PC-9 (cell line): ENCODE measurements around the gene DPP10. TPM values are rescaled to one million over a fixed set of nuclear protein-coding genes. Genes with fewer than 3 reads are reported as not detected.
"Not testable (repeated sequence)": the region's sequence is repeated elsewhere in the genome, so short reads cannot be mapped to it uniquely, and the experiment has no call there.

Experiments used
- BruUV-seq: library from RNA; stranded (reverse); fragments of 400-500 nt; replicated peaks from 2 replicates; lab custom pipeline; 2021; lab: Mats Ljungman, UMichigan
- CTCF ChIA-PET: fragments of 300-600 bp; sonication (Branson Sonifier 250); formaldehyde crosslinking; loops from one replicate; lab custom pipeline; 2022; ENCODE audit warnings: antibody characterized with exemption; lab: Charles Lee
- POLR2A ChIA-PET: fragments of 300-600 bp; sonication (Branson Sonifier 250); formaldehyde crosslinking; loops from one replicate; lab custom pipeline; 2022; ENCODE audit warnings: antibody characterized with exemption; ENCODE audit not compliant: unreplicated experiment; lab: Charles Lee
- DNase-seq, 2 experiments: peaks; one replicate each; pipeline versions ENCODE4 v3.0.0 to v3.0.0-alpha.2; 2015 to 2022; ENCODE audit warnings: mixed read lengths in 1 of 2
- H2AFZ ChIP-seq: fragments of 200-600 bp; sonication (generic); 2 replicates; pipeline ENCODE4 v1.8.1; 2017; ENCODE audit warnings: antibody characterized with exemption
- H3F3A ChIP-seq: fragments of 200-600 bp; sonication (generic); 2 replicates; pipeline ENCODE4 v1.8.1; 2017; ENCODE audit warnings: antibody characterized with exemption, mild to moderate bottlenecking, low read depth; ENCODE audit not compliant: insufficient read depth
- H3K27ac ChIP-seq: fragments of 200-600 bp; sonication (generic); 2 replicates; pipeline ENCODE4 v1.6.1; 2016; ENCODE audit warnings: mixed run types
- H3K27me3 ChIP-seq: fragments of 200-600 bp; sonication (generic); 2 replicates; pipeline ENCODE4 v1.6.1; 2016; ENCODE audit warnings: low read depth, mixed run types; ENCODE audit not compliant: insufficient read depth
- H3K36me3 ChIP-seq: fragments of 200-600 bp; sonication (generic); 2 replicates; pipeline ENCODE4 v1.6.1; 2016; ENCODE audit warnings: low read depth, mixed run types
- H3K4me1 ChIP-seq: fragments of 200-600 bp; sonication (generic); replicated peaks from 2 replicates; pipeline ENCODE4 v1.6.1; 2016; ENCODE audit warnings: mixed run types; ENCODE audit not compliant: insufficient read depth
- H3K4me2 ChIP-seq: fragments of 200-600 bp; sonication (generic); 2 replicates; pipeline ENCODE4 v1.6.1; 2017; ENCODE audit warnings: mixed run types
- H3K4me3 ChIP-seq: fragments of 200-600 bp; sonication (generic); 2 replicates; pipeline ENCODE4 v1.6.1; 2016; ENCODE audit warnings: mixed run types
- H3K79me2 ChIP-seq: fragments of 200-600 bp; sonication (generic); 2 replicates; pipeline ENCODE4 v1.6.1; 2017; ENCODE audit warnings: low read depth, mixed run types
- H3K9me2 ChIP-seq: fragments of 200-600 bp; sonication (generic); 2 replicates; pipeline ENCODE4 v1.8.1; 2017; ENCODE audit warnings: mild to moderate bottlenecking; ENCODE audit not compliant: insufficient read depth
- H3K9me3 ChIP-seq: fragments of 200-600 bp; sonication (generic); 2 replicates; pipeline ENCODE4 v1.8.1; 2016; ENCODE audit warnings: low read depth; ENCODE audit not compliant: insufficient read depth
- H4K20me1 ChIP-seq: fragments of 200-600 bp; sonication (generic); 2 replicates; pipeline ENCODE4 v1.8.1; 2017; ENCODE audit not compliant: insufficient read depth
- EZH2 ChIP-seq: fragments of 200-600 bp; sonication (generic); IDR thresholded peaks from 2 replicates; pipeline ENCODE4 v1.8.0; 2017; ENCODE audit warnings: antibody characterized with exemption, low read depth
- intact Hi-C: fragments of 100-400 bp; cut with micrococcal nuclease; formaldehyde crosslinking; loops from one replicate; pipeline ENCODE4 v1.10.0; 2022; ENCODE audit not compliant: unreplicated experiment
- total RNA-seq: library from RNA; stranded (reverse); gene quantifications from 2 replicates; pipeline ENCODE4 v1.2.3, GENCODE V29; 2021
- TF ChIP-seq, protein P1 (sequence below): fragments of 200-600 bp; sonication (generic); conservative IDR thresholded peaks from 2 replicates; pipeline ENCODE4 v1.6.1; 2017; ENCODE audit warnings: mixed run types, antibody characterized with exemption, mild to moderate bottlenecking, moderate library complexity

Gene DPP10
- total RNA-seq, 1 experiment from 2014 or later = not detected

- H3K4me2 ChIP-seq = no peak overlapping the region
- H4K20me1 ChIP-seq = no peaks in the 10 kb centered on the region
- no peaks in the 10 kb centered on the region for H3K4me1 ChIP-seq
- TF ChIP-seq, protein P1, sequence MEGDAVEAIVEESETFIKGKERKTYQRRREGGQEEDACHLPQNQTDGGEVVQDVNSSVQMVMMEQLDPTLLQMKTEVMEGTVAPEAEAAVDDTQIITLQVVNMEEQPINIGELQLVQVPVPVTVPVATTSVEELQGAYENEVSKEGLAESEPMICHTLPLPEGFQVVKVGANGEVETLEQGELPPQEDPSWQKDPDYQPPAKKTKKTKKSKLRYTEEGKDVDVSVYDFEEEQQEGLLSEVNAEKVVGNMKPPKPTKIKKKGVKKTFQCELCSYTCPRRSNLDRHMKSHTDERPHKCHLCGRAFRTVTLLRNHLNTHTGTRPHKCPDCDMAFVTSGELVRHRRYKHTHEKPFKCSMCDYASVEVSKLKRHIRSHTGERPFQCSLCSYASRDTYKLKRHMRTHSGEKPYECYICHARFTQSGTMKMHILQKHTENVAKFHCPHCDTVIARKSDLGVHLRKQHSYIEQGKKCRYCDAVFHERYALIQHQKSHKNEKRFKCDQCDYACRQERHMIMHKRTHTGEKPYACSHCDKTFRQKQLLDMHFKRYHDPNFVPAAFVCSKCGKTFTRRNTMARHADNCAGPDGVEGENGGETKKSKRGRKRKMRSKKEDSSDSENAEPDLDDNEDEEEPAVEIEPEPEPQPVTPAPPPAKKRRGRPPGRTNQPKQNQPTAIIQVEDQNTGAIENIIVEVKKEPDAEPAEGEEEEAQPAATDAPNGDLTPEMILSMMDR = no peak
- no peak for TF ChIP-seq EZH2
- BruUV-seq = no TSS peak
- DNase-seq = no peak
- intact Hi-C loops = no loop called here
- H2AFZ ChIP-seq = no peak overlapping the region
- no peaks in the 10 kb centered on the region for H3K79me2 ChIP-seq
- no peaks in the 10 kb centered on the region for H3K27me3 ChIP-seq
- no peaks in the 10 kb centered on the region for H3K9me2 ChIP-seq
- H3F3A ChIP-seq = no peaks in the 10 kb centered on the region
- POLR2A ChIA-PET = no interaction called here
- no peaks in the 10 kb centered on the region for H3K9me3 ChIP-seq
- no peak overlapping the region for H3K27ac ChIP-seq
- CTCF ChIA-PET = no interaction called here
- no peaks in the 10 kb centered on the region for H3K36me3 ChIP-seq
- no peak overlapping the region for H3K4me3 ChIP-seq
These were observed 299.8 kb downstream of the DPP10 start for GRCh38 chr2:114742245-114742644.

DNA sequence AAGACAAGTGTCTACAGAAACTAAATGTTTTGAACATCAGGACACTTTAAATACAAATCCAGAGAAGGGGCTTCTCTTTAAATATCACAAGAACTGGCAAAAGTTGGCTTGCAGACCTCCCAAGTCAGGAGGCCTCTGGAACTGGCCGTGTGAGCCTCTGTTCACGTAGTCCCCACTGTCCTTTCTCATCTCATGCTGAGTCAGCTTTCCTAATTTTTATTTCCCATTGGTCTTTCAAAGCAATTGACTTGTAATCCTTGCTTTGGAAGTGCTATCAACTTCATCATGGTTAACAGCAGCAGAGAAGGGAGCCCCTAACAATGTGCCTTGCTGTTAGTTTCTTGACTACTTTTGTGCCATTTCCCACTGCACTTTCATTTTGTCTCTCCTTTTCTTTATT lies 303.3 kb downstream of the DPP10 start:
- Histone ChIP-seq H3K4me2 (no peak overlapping the region), H2AFZ (no peak overlapping the region), H3K27me3 (0 out of 2 replicates have a peak, but pooled peaks cover 3% of the 10 kb centered on the region), H4K20me1 (no peaks in the 10 kb centered on the region), H3K9me3 (no peaks in the 10 kb centered on the region), H3F3A (no peaks in the 10 kb centered on the region), H3K9me2 (no peaks in the 10 kb centered on the region), H3K4me1 (no peaks in the 10 kb centered on the region), H3K4me3 (no peak overlapping the region), H3K36me3 (no peaks in the 10 kb centered on the region), H3K27ac (no peak overlapping the region), H3K79me2 (no peaks in the 10 kb centered on the region)
- TF ChIP-seq, protein P1 = no peak
- TF ChIP-seq EZH2 = no peak
- intact Hi-C loops = no loop called here
- CTCF ChIA-PET = no interaction called here
- BruUV-seq = no TSS peak
- POLR2A ChIA-PET = no interaction called here
- no peak for DNase-seq

DNA sequence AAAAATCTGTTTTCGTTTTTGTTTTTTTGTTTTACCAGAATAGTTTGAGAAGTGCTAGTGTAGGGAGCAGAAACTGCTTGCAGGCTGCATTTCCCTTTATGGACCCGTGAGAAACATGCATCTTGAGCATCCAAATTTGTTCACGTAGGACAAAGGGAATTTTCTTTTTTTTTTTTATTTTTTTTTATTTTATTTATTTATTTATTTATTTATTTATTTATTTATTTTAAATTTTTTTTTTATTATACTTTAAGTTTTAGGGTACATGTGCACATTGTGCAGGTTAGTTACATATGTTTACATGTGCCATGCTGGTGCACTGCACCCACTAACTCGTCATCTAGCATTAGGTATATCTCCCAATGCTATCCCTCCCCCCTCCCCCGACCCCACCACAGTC lies 305.7 kb downstream of the DPP10 start:
- POLR2A ChIA-PET, intact Hi-C loops, BruUV-seq, DNase-seq, H4K20me1 ChIP-seq, H3K27ac ChIP-seq, H3K9me2 ChIP-seq, H3K4me3 ChIP-seq, H3K4me2 ChIP-seq, H3K4me1 ChIP-seq, H3K79me2 ChIP-seq, H3F3A ChIP-seq, H3K9me3 ChIP-seq, H3K36me3 ChIP-seq, CTCF ChIA-PET, H2AFZ ChIP-seq, H3K27me3 ChIP-seq: not testable (repeated sequence)

DNA sequence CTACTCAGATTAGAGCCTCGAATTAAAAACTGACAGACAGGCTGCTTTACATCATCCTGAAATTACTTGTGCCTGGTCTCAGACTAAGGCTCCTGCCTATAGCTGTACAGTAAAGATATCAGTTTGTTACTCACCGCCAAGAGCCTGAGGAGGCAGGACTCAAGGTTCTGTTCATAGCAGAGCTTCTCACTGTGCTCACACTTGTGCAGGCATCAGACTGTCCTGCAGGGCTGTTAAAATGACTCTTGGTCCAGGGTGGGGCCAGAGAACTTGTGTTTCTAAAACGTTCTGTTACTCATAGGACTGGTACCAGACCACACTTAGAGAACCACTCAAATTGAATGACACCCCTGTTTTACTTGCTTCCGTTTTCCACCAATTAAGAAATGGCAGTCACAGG lies 310.0 kb downstream of the DPP10 start:
- Histone ChIP-seq H3K27ac (no peak overlapping the region), H3K4me1 (no peaks in the 10 kb centered on the region; the same call in 1 of the 2 replicates), H3K36me3 (no peaks in the 10 kb centered on the region), H2AFZ (no peak overlapping the region), H4K20me1 (no peaks in the 10 kb centered on the region), H3K79me2 (no peaks in the 10 kb centered on the region), H3K9me2 (no peaks in the 10 kb centered on the region), H3K4me2 (no peak overlapping the region), H3K9me3 (no peaks in the 10 kb centered on the region), H3F3A (no peaks in the 10 kb centered on the region), H3K27me3 (peaks cover 9% of the 10 kb centered on the region; the same call in 1 of the 2 replicates), H3K4me3 (no peak overlapping the region)
- intact Hi-C loops = no loop called here
- TF ChIP-seq EZH2 = no peak
- TF ChIP-seq, protein P1 = no peak
- CTCF ChIA-PET = no interaction called here
- no peak for DNase-seq
- POLR2A ChIA-PET = no interaction called here
- no TSS peak for BruUV-seq
